Pancreas (tissue), 10 donors: ENCODE data around the gene RTP4. TPM values are rescaled to one million over a fixed set of nuclear protein-coding genes. Genes with fewer than 3 reads are reported as not detected.

ENCODE experiments used
- ATAC-seq, 4 donors: fragments of 200-7000 bp; cut with Tn5 transposase; one replicate each; pipeline versions ENCODE4 v1.8.0 to v1.9.1; 2020; ENCODE audit warnings: mild to moderate bottlenecking in 4 of 4, moderate library complexity in 4 of 4
- DNase-seq, 6 donors: peaks; one replicate each; pipeline ENCODE4 v3.0.0-alpha.2; 2020
- FAIRE-seq: peaks from 2 replicates; lab custom pipeline; 2012; peaks lifted over from hg19 to GRCh38; lab: Jason Lieb, UNC
- H3K27ac ChIP-seq, 4 donors: fragments of 200-600 bp; sonication (generic); 1 replicate in 3 of 4; 2 replicates in 1 of 4; pipeline versions ENCODE4 v1.5.0 to v1.8.0; 2020
- H3K27me3 ChIP-seq, 4 donors: fragments of 200-600 bp; one replicate each; pipeline ENCODE4 v1.8.0; 2021
- H3K36me3 ChIP-seq, 3 donors: fragments of 200-600 bp; sonication (generic) in 1 of 3; one replicate each; pipeline versions ENCODE4 v1.5.0 to v1.8.0; 2020 to 2021
- H3K4me1 ChIP-seq, 3 donors: fragments of 200-600 bp; one replicate each; pipeline ENCODE4 v1.8.0; 2021
- H3K4me3 ChIP-seq, 4 donors: fragments of 200-600 bp; sonication (generic) in 2 of 4; one replicate each; pipeline versions ENCODE4 v1.5.0 to v1.8.0; 2020 to 2021
- H3K9me3 ChIP-seq, 4 donors: fragments of 200-600 bp; one replicate each; pipeline ENCODE4 v1.8.0; 2021
- WGBS, 2 donors: extraction: QIAGEN DNeasy Blood & Tissue Kit; methylation state at CpG; one replicate each; pipeline ENCODE4 v1.1.7; 2013; 5-methylcytosine and 5-hydroxymethylcytosine counted together
- intact Hi-C, 3 donors: fragments of 100-400 bp; cut with DNase I; formaldehyde crosslinking; loops; one replicate each; pipeline versions ENCODE4 v1.11.1 to v1.14.2; 2022
- polyA plus RNA-seq, 2 donors: library from polyadenylated mRNA; stranded (reverse); fragments of 200-250 nt; gene quantifications; one replicate each; pipeline ENCODE4 v1.2.3, GENCODE V29; 2013
- total RNA-seq, 6 donors: library from RNA; stranded (reverse); fragmentation: NEBNext Ultra II Directional in 4 of 6; extraction: Animal tissue kit (Norgen Biotek cat#: 25700) in 4 of 6; gene quantifications; one replicate each; pipeline versions ENCODE4 v1.2.1 to v1.2.4, GENCODE V29; 2021 to 2023
- TF ChIP-seq, protein P1 (sequence below), 4 donors: fragments of 200-600 bp; sonication (generic) in 3 of 4; IDR thresholded peaks; one replicate each; pipeline versions ENCODE4 v1.5.0 to v1.8.0; 2021; ENCODE audit warnings: antibody characterized with exemption in 4 of 4
- donor health status: healthy with polysubstance abuse.
- donor health status: DM: no; HTN: no; CAD: no; lungs with moderate emphysema.
- donor health status: DM: no; HTN: no; CAD: no.
- donor health status: control.
- donor health status: control.
- donor health status: Bipolar disorder and iron deficiency.
- donor health status: DM: yes; HTN: yes; CAD: no.
- donor health status: DM: no; HTN: no; CAD: no.
- donor health status: DM: no; HTN: no; CAD: no.
- donor health status: DM: yes; HTN: yes; CAD: no.

The RTP4 gene
- total and polyA plus RNA-seq, 8 donors, result 0.95 to 5.5 (median 2.5) TPM

DNA sequence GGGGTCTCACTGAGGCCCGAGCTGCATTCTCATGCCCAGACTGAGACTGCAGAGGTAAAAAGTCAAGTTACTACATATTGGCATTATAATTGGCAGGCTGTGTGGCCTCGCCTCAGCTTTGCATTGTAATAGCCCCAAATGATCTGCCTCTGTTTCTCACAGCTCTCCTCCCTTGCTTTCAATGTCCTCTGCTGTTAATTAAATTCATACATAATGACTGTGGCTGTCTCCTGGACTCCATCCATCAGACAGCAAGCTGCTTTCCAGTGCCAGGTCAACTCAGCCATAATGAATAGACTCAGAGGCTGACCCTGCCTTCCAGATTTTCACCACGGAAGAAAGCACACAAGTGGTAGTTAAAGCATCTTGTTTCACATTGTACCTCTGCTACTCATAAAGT, 7.6 kb upstream of the RTP4 start:
- H3K4me1 ChIP-seq, result no peaks in the 10 kb centered on the region
- no peak overlapping the region for H3K4me3 ChIP-seq
- intact Hi-C loops, result no loop called here
- no peak overlapping the region for H3K27ac ChIP-seq
- 43 to 45% methylated on average over 3 of the region's 3 CpGs for WGBS, 2 donors
- H3K9me3 ChIP-seq, result no peaks in the 10 kb centered on the region
- no peak for DNase-seq
- no peaks in the 10 kb centered on the region for H3K36me3 ChIP-seq
- no peak for ATAC-seq
- no peaks in the 10 kb centered on the region for H3K27me3 ChIP-seq
- FAIRE-seq, result no peak
- TF ChIP-seq, protein P1, sequence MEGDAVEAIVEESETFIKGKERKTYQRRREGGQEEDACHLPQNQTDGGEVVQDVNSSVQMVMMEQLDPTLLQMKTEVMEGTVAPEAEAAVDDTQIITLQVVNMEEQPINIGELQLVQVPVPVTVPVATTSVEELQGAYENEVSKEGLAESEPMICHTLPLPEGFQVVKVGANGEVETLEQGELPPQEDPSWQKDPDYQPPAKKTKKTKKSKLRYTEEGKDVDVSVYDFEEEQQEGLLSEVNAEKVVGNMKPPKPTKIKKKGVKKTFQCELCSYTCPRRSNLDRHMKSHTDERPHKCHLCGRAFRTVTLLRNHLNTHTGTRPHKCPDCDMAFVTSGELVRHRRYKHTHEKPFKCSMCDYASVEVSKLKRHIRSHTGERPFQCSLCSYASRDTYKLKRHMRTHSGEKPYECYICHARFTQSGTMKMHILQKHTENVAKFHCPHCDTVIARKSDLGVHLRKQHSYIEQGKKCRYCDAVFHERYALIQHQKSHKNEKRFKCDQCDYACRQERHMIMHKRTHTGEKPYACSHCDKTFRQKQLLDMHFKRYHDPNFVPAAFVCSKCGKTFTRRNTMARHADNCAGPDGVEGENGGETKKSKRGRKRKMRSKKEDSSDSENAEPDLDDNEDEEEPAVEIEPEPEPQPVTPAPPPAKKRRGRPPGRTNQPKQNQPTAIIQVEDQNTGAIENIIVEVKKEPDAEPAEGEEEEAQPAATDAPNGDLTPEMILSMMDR (IDR thresholded peaks at IDR 0.05), result no peak

DNA sequence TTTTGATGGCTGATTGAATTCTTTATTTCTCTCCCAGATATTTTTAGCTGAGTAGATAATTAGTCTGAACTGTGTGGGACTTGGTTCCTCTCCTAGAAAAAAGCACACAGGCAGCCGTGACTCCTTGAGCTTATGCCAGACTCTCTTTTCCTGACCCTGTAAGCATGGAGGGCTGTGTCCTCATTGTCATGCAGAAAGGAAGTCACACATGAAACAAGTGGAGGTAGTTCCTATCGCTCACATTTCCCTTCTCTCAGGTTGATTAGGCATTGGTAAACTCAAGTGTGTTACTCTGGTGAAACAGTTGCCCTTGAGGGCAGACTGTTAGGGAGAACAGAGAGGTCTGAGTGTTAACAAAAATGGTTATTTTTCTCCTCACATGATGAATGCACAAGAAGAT, 6.3 kb upstream of the RTP4 start:
- ATAC-seq, result no peak
- FAIRE-seq, result no peak
- no peak overlapping the region for H3K4me3 ChIP-seq
- H3K36me3 ChIP-seq, result no peaks in the 10 kb centered on the region
- TF ChIP-seq, protein P1 (IDR thresholded peaks at IDR 0.05), result no peak
- H3K9me3 ChIP-seq, result no peaks in the 10 kb centered on the region
- H3K27ac ChIP-seq, result no peak overlapping the region
- DNase-seq, result no peak
- WGBS, 2 donors, result 28 to 35% methylated on average over 2 of the region's 2 CpGs
- no peaks in the 10 kb centered on the region for H3K27me3 ChIP-seq
- H3K4me1 ChIP-seq, result no peaks in the 10 kb centered on the region
- intact Hi-C loops, result no loop called here

DNA sequence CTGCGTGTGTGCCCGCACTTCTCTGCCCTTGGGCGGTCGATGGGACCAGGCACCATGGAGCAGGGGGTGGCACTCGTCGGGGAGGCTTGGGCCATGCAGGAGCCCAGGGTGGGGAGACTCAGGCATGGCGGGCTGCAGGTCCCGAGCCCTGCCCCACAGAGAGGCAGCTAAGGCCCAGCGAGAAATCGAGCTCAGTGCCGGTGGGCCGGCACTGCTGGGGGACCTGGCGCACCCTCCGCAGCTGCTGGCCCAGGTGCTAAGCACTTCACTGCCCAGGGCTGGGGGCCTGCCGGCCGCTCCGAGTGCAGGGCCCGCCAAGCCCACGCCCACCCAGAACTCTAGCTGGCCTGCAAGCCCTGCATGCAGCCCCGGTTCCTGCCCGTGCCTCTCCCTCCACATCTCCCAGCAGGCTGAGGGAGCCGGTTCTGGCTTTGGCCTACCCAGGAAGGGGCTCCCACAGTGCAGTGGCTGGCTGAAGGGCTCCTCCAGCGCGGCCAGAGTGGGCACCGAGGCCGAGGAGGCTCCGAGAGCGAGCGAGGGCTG, 553 bp upstream of the RTP4 start:
- ATAC-seq (peak; percentile 9 to 21 (median 12)), FAIRE-seq (no peak), DNase-seq (peak in 3 of 6 donors; percentile 9 to 72 (median 18))
- H3K27ac ChIP-seq, result peak overlapping the region; percentile 45 to 90 (median 78)
- peak overlapping the region in 1 of 4 donors; percentile 47 for H3K4me3 ChIP-seq
- H3K4me1 ChIP-seq, result peaks cover 0 to 4% (median 0%) of the 10 kb centered on the region in 3 donors
- intact Hi-C loops, result no loop called here
- no peaks in the 10 kb centered on the region for H3K36me3 ChIP-seq
- no peaks in the 10 kb centered on the region for H3K27me3 ChIP-seq
- no peaks in the 10 kb centered on the region for H3K9me3 ChIP-seq
- WGBS, 2 donors, result 88 to 92% methylated on average over 29 of the region's 29 CpGs
- TF ChIP-seq, protein P1 (IDR thresholded peaks at IDR 0.05), result no peak

- Histone ChIP-seq H3K4me3 (peak overlapping the region in 3 of 4 donors; percentile 1 to 47 (median 34)), H3K36me3 (no peaks in the 10 kb centered on the region), H3K9me3 (no peaks in the 10 kb centered on the region), H3K27me3 (no peaks in the 10 kb centered on the region), H3K27ac (peak overlapping the region in 2 of 4 donors; percentile 86 to 90), H3K4me1 (peaks cover 0 to 4% (median 0%) of the 10 kb centered on the region in 3 donors)
- WGBS, 2 donors, result 50 to 52% methylated on average over 1 of the region's 1 CpG
- DNase-seq, result no peak
- ATAC-seq, result peak; percentile 27 to 57 (median 44)
- intact Hi-C loops, result no loop called here
- no peak for FAIRE-seq
- TF ChIP-seq, protein P1 (IDR thresholded peaks at IDR 0.05), result no peak
These were observed 883 bp downstream of the RTP4 start for GRCh38 chr3:187369089-187369447.

DNA sequence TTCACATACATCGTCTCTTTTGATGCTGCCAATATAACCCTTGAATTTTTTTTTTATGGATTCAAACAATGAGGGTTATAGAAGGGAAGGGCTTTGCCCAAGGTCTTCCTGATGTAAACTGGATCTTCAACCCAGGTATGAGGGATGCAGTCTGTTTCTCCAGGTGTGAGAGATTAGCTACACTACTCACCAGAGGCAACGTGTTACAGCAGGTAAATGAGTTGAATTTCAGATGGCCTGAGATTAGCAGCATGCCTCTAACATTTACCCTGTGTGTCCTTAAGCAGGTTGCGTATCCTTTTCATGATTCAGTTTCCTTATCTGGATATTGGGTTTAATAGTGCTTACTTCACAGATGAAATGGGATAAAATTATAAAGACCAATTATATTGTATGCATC, 1.9 kb downstream of the RTP4 start:
- no peak for ATAC-seq
- WGBS, 2 donors, result 63 to 72% methylated on average over 3 of the region's 3 CpGs

More for the DNA sequence above, 1.9 kb downstream of the RTP4 start:
- TF ChIP-seq, protein P1 (IDR thresholded peaks at IDR 0.05), result no peak
- no peak overlapping the region for H3K27ac ChIP-seq
- DNase-seq (no peak), FAIRE-seq (no peak)
- intact Hi-C loops, result no loop called here
- no peaks in the 10 kb centered on the region for H3K9me3 ChIP-seq
- no peaks in the 10 kb centered on the region for H3K27me3 ChIP-seq
- no peaks in the 10 kb centered on the region for H3K36me3 ChIP-seq
- H3K4me3 ChIP-seq, result peak overlapping the region in 2 of 4 donors; percentile 34 to 47
- H3K4me1 ChIP-seq, result peaks cover 0 to 4% (median 0%) of the 10 kb centered on the region in 3 donors
